Measurements from ENCODE around the gene ETFRF1.

- TF ChIP-seq CTCF (IDR thresholded peaks at IDR 0.05) (no peak), POLR2A (IDR thresholded peaks at IDR 0.05) (no peak)
Measured at GRCh38 chr12:25190793-25191192, 4.2 kb upstream of the ETFRF1 start.
